ENCODE measurements around the gene TMPO.

DNA sequence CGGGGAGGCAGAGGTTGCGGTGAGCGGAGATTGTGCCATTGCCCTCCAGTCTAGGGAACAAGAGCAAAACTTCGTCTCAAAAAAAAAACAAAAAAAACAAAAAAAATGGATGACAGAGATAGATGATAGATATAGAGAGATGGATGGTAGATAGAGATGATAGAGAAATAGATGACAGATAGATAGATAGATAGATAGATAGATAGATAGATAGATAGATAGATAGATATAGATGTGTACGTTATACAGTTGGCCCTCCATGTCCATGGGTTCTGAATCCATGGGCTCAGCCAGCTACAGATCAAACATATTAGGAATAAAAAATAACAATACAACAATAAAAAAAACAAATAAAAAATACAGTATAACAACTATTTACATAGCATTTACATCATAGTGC lies 65.3 kb downstream of the TMPO start:
- TF ChIP-seq JUNB (IDR thresholded peaks at IDR 0.05; ENCODE audit: unreplicated experiment) = no peak
- TF ChIP-seq POLR2AphosphoS5 (IDR thresholded peaks at IDR 0.05; ENCODE audit: low read depth) = no peak
- no peak for TF ChIP-seq CTCF (conservative IDR thresholded peaks at IDR 0.05; ENCODE audit: low read depth in 2 of 2)

Measured in GM23338 (cell line).